Measurements from ENCODE around the gene GALNT17. TPM values are rescaled to one million over a fixed set of nuclear protein-coding genes. Genes with fewer than 3 reads are reported as not detected.
"Not testable (repeated sequence)": the region's sequence is repeated elsewhere in the genome, so short reads cannot be mapped to it uniquely, and the experiment has no call there.

Gene GALNT17
- total RNA-seq, 1 donor from 2014 or later: not detected

DNA sequence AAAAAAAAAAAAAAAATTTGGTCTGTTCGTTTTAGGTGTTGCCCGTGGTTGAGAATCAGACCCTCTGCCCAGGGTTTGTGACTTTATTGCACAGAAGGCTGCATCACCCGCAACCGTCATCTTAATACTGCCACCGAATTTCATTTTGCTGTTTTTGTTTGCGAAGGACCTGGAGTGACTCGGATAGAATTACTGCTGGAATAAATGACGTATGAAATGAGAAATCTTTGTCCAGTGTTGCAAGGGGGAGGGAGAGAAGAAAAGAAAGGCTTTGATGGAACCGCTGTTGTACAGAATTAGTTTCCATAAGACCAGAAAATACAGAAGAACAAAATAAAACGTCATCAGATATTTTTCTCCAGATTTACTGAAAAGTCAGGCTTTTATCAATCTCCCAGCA lies 103.3 kb downstream of the GALNT17 start:
- DNase-seq (ENCODE audit: low read depth in 2 of 2): no peak

DNA sequence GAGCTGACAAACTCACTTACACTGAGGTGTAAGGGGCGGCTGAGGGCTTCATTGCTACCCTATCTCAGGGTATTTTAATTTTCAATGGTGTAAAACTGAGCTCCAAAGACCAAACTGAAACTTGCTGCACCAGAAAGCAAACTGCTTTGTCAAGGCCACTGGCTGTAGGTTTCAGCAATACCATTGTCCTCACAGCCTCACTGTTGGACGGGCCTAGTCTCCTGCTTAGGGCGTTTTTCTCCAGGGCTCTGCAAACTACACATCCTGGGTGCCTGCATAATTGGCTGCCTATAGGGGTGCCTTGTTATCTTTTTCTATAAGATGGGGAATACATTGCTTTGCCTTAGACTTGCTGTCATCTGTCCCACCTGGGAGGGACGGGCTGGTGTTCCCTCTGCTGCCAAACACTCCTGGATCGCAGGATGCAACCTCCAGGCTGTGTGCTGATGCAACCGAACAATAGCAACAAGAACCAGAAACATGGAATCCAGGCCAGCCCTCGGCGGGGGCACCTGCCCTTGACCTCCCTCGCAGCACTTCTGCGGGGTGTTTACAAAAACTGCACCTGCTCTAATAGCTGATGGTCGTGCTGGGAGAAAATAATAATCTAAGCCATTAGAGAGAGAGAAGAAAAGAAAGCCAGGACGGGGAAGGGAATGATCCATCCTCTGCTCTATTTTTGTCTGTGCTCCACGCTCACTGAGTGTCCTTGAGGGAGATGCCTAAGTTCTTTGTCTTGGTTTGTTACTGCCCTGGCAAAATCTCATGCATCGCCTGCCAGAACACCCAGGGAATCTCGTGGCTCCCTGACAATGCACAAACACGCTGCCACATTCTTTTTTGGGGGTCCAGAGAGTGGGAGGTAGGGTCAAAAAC lies 104.5 kb downstream of the GALNT17 start:
- DNase-seq (ENCODE audit: low read depth in 2 of 2): no peak

DNA sequence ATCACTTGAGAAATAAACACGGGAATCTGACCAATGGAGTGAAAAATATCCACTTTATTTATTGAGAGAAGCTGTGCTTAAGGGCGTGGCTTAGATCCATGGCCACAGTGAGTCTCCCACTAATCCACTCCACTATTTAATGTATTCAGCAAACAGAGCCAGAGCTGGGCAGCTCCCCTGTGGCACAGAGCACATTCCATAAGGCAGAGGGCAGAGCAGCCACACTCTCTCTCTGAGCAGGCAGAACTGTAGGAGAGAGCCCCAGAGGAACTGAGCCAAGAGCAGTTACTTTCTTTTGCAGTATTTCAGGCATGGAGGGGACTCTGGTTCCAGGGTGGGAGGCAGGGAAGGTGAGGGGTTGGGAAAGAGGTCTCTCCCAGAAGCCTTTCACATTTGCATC lies 106.0 kb downstream of the GALNT17 start:
- DNase-seq (ENCODE audit: low read depth in 2 of 2): no peak

DNA sequence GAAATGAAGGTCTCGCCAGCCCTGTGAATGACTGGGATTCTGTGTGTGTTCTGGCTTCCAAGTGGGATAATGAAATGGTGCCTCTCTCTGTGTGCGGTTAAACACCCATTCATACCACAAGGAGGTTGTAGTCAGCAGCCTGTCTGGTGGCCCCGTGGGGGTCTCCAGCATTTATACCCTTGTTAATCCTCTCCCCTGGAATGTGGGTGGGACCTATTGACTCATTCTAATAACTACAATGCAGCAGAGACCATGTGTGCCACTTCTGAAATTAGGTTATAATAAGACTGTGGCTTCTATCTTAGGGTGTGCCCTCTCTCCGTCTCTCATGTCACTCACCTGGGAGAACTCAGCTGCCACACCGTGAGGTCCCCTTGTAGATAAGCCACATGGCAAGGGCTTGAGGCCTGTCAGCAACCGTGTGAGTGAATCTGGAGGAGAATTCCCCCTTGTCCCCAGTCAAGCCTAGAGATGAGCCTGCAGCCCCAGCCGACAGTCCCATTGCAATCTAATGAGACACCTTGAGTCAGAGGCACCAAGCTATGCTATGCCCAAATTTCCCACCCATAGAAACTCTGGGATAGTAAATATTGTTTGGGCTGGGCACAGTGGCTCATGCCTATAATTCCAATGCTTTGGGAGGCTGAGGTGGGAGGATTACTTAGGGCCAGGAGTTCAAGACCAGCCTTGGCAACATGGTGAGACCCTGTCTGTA lies 106.8 kb downstream of the GALNT17 start:
- DNase-seq (ENCODE audit: low read depth in 2 of 2): no peak

DNA sequence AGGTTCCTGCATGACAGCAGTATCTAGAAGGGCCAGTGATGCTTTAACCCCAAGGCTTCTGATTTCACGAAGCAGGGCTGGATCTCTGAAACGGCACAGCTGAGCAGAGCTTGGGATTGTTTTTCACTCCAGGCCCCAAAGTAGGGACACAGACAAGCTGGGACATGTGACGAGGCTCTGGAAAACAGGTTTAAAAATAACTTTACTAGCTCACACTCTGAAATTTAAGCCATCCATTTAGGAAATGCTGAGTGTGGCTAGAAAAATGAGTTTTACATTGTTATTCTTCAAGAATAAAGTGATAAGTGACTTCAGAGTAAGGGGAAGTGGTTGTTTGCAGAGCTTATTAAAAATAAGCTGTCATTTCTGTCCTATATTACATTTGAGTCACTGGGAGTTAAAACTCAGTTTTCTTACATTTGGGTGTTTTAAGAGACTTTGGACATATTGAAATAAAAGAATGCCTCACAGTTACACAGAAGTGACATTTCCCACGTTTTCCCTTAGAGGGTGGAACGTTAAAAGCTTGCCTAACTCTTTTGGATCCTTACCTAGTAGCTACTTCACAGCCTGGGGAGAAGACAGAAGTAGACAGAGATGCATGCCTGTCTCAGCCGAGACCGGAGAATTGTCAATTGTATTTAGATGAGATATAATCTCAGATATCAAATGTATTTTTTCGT lies 107.8 kb downstream of the GALNT17 start:
- no peak for DNase-seq (ENCODE audit: low read depth in 2 of 2)

DNA sequence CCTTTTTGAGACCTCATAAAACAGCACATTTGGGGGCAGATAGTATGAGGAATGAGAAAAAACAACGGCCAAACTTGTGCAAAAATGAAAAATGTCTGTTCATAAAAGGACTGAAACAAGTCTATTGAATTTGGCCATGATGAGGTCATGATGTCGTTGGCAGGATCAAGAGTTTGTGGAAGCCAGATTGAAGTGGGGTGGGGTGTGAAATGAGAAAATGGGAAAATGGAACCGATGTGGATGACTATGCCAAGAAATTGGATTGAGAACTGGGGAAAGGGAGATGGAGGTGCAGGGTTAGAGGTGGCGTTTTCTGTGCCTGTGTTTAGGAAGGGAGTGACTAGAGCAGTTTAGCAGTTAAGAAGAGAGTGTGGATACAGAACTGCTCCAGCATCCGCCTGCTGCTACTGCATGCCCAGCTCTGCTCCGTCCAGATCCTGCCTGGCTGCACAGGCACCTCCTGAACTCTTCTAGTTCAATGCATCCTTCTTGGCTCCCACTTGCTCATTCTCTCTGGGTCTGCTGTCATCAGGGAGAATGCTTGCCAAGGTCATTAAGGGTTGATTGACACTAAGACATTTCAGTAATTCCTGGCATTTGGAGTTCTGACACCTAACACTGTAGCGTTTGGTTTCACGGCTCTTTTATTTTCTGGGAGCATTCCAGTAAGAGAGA lies 111.9 kb downstream of the GALNT17 start:
- DNase-seq (ENCODE audit: low read depth in 2 of 2): no peak

DNA sequence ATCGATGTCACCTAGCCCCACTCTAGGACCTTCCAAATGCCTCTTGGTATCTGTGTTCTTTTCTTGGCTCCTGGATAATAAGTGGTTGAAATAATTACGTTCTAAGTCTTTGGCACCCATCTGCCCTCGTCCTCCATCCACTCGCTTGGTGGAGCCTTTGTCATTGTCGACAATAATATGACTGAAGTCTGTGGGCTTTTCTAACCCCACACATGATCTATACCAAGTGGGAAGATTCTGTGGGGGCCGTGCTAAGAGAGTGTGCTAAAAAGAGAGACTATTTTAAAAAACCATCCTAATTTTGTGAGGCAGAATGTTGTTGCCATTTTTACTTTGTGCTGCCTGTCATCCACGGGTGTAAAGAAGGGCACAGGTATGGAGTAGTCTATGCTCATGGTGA lies 113.1 kb downstream of the GALNT17 start:
- DNase-seq (ENCODE audit: low read depth in 2 of 2): no peak

DNA sequence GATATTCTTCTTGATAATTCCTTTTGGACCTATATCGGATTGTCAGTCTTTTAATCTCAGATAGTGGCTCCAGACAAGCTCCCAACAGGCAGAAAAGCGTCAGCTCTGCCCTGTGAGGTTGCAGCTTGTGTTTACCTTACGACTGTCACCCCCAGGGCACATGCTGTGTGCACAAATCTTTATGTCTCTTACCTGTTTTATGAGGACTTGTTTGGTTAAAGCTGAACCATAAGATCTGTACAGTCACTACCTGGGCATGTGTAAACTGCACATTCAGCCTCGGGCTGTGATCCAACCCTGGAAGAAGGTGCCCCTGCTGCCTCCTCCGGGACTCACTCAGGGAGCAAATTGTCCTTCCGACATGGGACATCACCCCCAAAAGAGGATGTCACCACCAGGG lies 119.8 kb downstream of the GALNT17 start:
- no peak for DNase-seq (ENCODE audit: low read depth in 2 of 2)

DNA sequence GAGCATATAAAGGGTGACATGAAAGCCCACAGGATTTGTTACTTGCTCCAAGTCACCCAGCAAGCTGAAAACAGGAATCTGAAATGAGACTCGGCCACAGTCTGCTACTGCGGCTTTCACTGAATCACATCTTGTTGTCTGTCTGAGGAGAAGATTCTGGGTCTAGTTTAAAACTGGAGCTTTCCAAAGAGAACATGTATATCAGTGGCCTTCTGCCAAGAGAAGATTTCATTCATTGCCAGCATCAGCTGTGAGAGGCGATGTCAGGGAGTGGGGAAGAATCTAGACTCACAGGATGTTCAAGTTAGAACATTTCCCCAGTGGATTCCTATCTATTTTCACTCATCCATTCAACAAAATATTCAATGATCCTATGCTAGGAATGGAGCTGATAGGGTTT lies 122.8 kb downstream of the GALNT17 start:
- no peak for DNase-seq (ENCODE audit: low read depth in 2 of 2)

DNA sequence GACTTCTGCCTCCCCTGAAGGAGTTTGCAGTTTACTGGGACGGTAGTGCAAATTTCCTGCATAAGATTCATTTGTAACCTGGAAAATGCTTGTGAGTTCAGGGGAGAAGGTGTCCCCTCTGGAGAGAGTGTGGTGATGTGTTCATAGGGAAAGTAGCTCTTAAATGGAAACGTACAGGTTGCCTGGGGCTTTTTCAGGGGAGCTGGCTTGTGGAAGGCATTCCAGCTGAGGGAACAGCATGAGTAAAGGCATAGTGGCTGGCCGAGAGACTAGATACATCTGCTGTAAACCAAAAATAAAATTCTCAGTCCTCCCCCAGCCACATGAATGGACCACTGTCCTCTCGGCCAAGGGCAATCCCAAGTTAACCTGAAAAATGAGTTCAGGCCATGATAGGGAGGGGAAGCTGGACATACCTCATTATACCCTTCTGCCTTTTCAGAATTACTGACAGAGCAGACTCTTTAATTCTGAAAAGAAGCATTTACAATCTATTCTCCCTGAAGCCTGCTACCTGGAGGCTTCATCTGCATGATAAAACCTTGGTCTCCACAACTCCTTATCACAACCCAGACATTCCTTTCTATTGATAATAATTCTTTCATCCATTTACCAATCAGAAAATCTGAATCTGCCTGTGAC lies 123.7 kb downstream of the GALNT17 start:
- DNase-seq (ENCODE audit: low read depth in 2 of 2): no peak

DNA sequence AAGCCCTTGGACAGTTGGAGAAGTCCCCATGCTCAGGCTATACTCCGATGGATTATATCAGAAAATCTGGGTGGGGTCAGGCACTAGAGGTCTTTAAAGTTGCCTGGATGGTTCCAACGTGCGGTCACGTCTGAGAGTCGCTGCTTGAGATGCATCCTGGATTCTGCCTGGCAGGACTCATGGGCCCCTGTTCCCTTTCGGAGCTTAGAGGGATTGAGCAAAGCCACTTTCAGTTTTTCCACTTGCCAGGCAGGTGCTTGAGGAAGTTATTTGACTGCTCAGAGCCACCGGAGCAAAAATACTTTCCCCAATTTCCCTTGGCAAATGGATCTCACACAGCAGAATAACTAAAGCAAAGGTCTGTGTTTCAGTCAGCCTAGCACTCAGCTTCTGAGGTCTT lies 129.1 kb downstream of the GALNT17 start:
- DNase-seq (ENCODE audit: low read depth in 2 of 2): no peak

DNA sequence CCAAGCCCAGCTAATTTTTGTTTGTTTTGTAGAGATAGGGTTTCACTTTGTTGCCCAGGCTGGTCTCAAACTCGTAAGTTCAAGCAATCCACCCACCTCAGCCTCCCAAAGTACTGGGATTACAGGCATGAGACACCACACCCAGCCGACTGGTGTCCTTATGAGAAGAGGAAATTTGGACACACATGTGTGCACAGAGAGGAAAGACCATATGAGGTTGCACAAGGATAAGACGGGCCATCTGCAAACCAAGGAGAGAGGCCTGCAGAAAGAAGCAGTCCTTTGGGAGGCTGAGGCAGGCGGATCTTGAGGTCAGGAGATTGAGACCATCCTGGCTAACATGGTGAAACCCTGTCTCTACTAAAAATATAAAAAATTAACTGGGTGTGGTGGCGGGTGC lies 130.9 kb downstream of the GALNT17 start:
- DNase-seq (ENCODE audit: low read depth in 2 of 2): not testable (repeated sequence)

DNA sequence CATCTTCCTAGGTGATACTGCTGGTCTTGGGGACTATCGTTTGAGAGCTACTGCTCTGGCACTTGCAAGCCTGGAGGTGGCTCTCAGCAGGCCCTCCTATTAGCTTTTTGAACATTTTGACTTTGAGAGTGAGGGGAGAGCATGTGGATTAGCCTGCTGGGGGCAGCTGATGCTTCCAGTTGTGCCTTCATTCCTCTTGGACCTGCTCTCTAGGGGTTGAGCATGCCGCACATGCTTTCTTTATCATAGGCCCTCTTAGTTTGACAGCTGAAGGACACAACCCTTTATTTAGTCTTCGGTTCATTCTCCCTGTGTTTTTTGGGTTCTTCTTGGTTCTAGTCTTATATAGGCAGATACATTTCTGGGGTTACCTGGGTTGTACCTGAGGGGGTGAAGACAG lies 132.1 kb downstream of the GALNT17 start:
- no peak for DNase-seq (ENCODE audit: low read depth in 2 of 2)

DNA sequence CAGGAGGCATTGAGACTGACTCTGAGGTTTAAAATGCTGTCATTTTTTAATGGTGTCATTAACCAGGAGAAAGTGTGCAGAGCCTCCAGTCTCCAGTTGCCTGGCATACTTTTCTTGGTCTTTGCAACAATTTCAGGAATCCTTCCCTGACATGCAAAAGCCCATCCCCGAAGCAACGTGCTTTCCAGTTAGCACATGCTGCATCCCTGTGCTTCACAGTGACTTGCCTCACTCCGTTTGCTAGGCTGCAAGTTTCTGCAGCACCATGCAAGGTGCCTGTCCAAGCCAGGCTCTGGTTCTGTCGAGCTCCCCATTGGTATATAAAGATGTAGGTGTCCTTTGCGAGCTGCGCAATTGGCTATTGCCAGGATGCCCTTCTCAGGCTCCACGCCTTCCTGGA lies 135.0 kb downstream of the GALNT17 start:
- no peak for DNase-seq (ENCODE audit: low read depth in 2 of 2)

DNA sequence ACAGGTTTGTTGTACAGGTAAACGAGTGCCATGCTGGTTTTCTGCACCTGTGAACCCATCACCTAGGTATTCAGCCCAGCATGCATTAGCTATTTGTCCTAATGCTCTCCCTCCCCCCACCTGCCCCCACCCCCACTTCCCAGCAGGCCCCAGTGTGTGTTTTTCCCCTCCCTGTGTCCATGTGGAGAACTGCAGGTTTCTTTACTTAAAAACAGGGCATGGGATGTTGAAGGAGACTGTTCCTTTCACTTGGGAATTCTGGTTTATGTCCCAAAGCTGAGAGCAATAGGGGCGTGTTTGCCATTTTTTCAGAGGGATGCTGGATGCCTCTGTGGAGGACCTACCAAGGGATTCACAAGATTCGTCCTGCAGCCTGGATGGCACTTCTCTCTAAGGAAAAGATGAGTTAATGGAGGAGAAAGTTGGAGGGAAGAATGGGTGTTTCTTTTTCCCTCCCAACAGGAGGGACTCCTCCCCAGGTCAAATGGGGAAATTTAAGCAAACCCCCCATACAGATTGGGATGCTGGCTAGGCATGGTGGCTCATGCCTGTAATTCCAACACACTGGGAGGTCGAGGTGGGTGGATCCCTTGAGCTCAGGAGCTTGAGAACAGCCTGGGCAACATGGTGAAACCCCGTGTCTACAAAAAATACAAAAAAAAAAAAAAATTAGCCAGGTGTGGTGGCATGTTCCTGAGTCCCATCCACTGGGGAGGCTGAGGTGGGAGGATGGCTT lies 136.0 kb downstream of the GALNT17 start:
- DNase-seq (ENCODE audit: low read depth in 2 of 2): no peak

DNA sequence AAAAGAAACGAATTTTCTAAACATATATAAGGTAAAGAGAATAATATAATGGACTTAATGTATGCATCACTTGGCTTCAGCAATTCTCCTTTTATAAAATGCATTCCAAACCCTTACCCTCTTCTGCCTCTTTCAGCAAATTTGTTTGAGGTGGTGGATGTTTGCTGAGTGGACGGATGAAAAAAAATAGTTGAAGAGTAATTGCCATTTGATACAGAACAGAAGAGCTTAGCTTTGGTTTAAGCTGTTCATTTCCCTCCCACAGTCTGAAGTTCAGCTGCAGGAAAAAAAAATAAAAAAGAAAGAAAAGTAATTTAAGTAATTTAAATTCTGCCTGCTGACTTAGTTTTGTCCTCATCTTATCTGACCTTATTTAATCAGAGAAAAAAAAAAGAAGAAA lies 138.6 kb downstream of the GALNT17 start:
- DNase-seq (ENCODE audit: low read depth in 2 of 2): no peak

DNA sequence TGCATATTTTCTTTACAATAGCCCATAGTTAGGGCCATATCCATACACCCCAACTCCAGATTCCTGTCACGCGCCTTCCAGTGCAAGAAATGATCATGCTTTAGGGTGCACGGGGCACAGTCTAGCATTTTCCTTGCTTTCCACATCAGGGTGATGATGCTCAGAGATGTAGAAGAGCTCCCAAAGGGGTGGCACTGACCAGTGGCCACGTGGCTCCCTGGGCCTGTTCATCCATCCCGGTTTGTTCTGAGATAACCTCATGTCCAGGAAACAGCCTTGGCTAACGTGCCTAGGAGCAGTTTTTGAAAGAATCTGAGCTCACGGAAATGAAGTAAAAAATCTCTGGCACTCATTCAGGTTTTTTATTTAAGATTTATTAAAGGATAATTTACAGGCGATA lies 139.3 kb downstream of the GALNT17 start:
- DNase-seq (ENCODE audit: low read depth in 2 of 2): no peak

DNA sequence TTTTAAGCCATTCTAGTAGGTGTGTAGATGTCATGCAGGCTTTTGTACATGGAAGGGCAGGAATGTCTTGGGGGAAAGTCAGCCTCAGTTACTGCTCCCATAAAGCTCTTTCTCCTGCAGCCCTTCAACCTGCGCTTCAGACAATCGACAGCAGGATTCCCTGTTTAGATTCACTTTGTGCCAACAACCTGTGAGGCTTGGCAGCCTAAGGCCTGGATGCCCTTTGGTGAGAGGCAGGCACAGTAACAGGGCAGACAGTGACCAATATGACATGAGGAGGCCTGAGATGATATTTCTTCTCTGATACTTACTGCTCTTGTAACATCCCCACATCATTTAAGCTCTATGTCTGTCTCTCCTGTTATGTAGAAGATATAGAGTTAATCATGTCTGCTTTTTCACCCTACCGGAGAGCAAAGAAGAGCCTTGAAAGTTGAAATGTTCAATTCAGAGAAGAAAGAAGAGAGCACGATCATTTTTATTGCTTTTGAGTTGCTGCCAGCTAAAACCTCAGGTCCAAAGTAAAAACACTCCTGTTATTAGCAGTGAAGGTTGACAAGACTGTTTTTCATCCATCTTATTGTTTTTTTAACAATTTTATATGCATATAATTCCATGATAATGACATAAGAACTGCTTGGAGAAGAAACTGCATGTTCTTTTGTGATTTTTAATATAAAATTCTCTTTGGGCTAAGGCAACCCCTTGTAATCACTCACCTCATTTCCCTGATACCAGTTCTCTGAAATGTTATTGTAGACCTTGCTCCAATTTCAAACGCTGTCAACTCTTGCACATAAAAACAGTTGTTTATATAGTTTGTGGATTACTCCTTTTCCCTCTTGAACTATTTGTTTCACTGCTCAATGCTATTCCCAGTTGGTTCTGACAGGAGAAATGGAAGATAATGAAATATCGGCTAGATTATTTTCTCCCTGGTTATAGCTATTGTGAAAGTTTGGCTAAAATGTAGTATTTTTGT lies 140.9 kb downstream of the GALNT17 start:
- no peak for DNase-seq (ENCODE audit: low read depth in 2 of 2)

DNA sequence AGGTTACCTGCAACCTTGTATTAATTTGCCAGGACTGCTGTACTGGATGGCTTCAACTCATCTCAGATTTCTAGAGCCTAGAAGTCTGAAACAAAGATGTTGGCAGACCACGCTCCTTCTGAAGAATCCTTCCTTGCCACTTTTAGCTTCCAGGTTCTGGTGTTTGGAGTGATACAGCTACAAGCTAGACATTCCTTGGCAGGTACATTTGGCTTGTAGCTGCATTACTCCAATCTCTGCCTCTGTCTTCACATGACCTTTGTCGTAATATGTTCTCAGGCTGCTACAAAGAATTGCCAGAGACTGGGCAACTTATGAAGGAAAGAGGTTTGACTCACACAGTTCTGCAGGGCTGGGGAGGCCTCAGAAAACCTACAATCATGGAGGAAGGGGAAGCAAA lies 146.3 kb downstream of the GALNT17 start:
- DNase-seq (ENCODE audit: low read depth in 2 of 2): no peak

All from dermis microvascular lymphatic vessel endothelial cell (primary cell).